ENCODE measurements around the gene DLX1.

- TF ChIP-seq POLR2A (IDR thresholded peaks at IDR 0.05) (no peak), POLR2AphosphoS5 (IDR thresholded peaks at IDR 0.05) (no peak), EP300 (IDR thresholded peaks at IDR 0.05) (no peak)
- TF ChIP-seq, protein P1, sequence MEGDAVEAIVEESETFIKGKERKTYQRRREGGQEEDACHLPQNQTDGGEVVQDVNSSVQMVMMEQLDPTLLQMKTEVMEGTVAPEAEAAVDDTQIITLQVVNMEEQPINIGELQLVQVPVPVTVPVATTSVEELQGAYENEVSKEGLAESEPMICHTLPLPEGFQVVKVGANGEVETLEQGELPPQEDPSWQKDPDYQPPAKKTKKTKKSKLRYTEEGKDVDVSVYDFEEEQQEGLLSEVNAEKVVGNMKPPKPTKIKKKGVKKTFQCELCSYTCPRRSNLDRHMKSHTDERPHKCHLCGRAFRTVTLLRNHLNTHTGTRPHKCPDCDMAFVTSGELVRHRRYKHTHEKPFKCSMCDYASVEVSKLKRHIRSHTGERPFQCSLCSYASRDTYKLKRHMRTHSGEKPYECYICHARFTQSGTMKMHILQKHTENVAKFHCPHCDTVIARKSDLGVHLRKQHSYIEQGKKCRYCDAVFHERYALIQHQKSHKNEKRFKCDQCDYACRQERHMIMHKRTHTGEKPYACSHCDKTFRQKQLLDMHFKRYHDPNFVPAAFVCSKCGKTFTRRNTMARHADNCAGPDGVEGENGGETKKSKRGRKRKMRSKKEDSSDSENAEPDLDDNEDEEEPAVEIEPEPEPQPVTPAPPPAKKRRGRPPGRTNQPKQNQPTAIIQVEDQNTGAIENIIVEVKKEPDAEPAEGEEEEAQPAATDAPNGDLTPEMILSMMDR (IDR thresholded peaks at IDR 0.05) = no peak
These were observed 34.8 kb downstream of the DLX1 start for GRCh38 chr2:172120118-172120517.
